Amygdala (tissue), 56 donors: ENCODE measurements around the gene CTXND2.
"Not testable (repeated sequence)": the region's sequence is repeated elsewhere in the genome, so short reads cannot be mapped to it uniquely, and the experiment has no call there.

Source experiments
- DNase-seq, 56 donors: peaks; one replicate each; lab custom pipeline; 2025; lab: John Stamatoyannopoulos, UW

The CTXND2 gene

DNA sequence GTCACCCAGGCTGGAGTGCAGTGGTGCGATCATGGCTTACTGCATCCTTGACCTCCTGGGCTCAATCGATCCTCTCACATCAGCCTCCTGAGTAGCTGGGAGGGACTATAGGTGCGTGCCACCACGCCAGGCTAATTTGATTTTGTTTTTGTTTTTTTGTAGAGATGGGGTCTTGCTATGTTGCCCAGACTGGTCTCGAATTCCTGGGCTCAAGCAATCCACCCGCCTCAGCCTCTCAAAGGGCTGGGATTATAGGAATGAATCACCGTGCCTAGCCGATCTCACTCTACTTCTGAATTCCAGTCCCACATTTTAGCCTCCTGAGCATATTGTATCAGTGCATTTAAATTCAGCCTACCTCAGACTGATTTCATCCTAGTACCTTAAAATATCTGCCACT, 1.8 kb downstream of the CTXND2 start:
- no peak for DNase-seq

DNA sequence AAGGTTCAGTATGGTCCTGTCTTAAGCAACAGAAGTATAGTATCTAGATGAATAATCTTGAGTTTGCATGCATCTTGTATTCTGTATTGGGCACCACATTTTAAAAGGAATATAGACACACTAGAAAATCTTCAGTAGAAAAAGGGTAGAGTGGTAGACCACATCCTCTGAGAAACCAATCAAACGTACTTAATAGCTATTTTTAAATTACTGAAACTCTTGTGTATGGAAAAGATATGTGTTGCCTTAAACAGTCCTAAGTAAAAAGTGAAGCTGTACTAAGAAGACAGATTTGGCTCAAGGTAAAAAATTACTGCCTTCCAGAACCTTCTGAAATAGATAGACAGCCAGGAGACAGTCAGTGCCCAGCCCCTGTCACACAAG, 3.1 kb downstream of the CTXND2 start:
- no peak for DNase-seq

DNA sequence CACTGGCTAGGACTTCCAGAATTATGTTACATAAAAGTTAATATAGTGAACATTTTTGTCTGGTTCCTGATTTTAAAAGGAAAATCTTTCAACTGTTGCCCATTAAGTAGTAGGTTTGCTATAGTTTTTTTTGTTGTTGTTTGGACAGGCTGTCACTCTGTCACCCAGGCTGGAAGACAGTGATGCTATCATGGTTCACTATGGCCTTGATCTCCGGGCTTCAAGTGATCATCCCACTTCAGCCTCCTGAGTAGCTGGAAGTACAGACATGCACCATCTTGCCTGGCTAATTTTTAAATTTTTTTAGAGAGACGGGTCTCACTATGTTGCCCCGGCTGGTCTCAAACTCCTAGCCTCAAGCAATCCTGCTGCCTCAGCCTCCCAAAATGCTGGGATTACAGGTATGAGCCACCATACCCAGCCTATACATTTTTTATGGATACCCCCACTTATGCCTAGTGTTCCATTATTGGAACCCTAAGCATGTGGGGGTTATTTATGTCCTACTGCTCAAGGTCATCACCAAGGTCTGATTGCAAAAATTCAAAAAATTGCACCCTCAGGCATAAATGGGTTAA, 6.5 kb downstream of the CTXND2 start:
- no peak for DNase-seq

- peak in 7 of 56 donors; percentile 2 to 56 (median 16) for DNase-seq
These were observed 8.7 kb downstream of the CTXND2 start for GRCh38 chr1:150895618-150896017.

- DNase-seq, result not testable (repeated sequence)
These were observed 12.9 kb downstream of the CTXND2 start for GRCh38 chr1:150899795-150900194.

GRCh38 chr1:150902346-150902745, 15.4 kb downstream of the CTXND2 start:
- DNase-seq, result no peak

- no peak for DNase-seq
These were observed 15.8 kb downstream of the CTXND2 start for GRCh38 chr1:150902751-150903150.

DNA sequence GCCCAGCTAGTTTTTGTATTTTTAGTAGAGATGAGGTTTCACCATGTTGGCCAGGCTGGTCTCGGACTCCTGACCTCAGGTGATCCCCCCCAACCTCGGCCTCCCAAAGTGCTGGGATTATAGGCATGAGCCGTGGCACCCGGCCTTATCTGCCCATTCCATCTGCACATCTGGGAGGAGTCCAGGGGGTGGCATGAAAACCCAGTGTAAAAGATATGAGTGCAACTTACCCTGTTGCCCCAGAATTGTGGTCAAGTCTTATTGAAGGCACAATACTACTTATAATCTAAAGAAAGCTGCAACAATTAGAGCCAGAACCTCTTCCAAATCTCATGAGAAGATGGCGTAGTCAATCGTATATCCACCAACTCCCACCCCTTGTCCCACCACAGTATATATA, 18.4 kb downstream of the CTXND2 start:
- DNase-seq, result no peak

- DNase-seq, result no peak
These were observed 19.4 kb downstream of the CTXND2 start for GRCh38 chr1:150906329-150906728.

- DNase-seq, result no peak
These were observed 19.9 kb downstream of the CTXND2 start for GRCh38 chr1:150906813-150907212.

DNA sequence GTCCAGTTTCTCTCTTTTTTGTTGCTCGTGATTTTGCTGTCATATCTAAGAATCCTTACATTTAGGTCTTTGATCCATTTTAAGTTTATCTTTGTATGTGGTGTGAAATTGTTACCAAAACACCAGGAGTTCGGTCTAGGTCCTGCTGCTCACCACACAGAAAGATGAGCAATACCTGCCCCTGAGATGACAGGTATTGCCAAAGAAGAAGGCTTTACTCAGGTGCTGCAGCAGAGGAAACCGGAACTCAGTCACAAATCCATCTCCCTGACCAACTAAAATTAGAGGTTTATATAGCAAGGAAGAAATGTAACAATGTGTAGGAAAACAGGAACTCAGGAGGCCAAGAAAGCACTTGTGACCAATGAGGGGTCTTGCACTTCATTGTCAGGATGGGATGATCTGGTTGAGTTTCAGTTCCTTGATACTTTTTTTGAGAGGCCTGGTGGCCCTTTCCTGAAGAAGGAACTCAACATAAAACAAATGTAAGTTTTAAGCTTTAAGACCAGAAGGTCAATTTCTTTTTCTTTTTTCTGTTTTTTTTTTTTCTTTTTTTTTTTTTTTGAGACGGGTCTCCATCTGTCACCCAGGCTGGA, 22.7 kb downstream of the CTXND2 start:
- DNase-seq, result peak in 2 of 56 donors; percentile 0 to 40

GRCh38 chr1:150912623-150913022, 25.7 kb downstream of the CTXND2 start:
- DNase-seq, result no peak

DNA sequence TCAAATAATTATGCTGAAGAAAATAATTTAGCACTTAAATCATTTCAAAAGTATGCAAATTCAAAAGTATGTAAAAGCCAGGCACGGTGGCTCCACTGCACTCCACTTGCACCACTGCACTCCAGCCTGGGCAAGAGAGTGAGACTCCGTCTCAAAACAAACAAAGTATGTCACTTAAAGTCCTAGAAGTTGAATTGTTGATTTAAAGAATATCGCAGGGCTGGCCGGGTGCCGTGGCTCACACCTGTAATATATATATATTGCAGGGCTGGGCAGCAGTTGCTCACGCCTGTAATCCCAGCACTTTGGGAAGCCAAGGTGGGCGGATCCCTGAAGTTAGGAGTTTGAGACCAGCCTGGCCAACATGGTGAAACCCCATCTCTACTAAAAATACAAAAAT, 30.5 kb downstream of the CTXND2 start:
- DNase-seq, result no peak

- DNase-seq, result peak in 32 of 56 donors; percentile 0 to 73 (median 8)
These were observed 35.6 kb downstream of the CTXND2 start for GRCh38 chr1:150922519-150922975.

- DNase-seq, result peak in 2 of 56 donors; percentile 1 to 9
These were observed 38.1 kb downstream of the CTXND2 start for GRCh38 chr1:150925080-150925479.

DNA sequence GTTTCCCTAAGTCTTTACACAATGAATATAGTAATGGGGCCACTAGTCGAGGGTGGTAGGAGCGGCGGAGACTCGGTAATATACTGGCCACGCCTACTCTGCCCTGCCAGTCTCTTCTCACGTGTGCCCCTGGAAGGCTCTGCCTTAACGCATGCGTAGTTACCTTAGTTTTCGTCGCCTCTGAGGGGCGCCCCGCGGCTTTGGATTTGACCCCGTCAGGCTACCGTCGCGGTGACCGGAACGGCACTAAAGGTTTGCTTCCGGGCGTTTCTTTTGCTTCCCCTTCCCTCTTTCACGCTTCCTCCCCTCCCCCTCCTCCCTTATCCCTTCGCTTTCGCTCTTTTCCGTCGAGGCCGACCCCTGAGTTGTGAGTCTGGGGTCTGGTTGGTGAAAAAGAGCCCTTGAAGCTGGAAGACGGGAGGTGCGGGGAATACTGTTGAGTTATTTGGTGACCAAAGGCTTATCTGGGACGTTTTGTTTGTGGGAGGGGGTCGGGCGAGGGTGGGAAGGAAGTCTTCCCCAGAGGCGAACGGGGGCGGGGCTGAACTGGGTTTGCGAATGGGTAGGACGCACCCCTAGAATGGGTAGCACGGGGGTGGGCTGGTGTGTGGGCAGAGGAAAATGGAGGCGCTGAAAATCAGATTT, 39.3 kb downstream of the CTXND2 start, which contains the start of gene SETDB1:
SETDB1 (plus strand) TSS at position 267 of the 645 bp plus-strand sequence. CDS start 1,352 bp downstream, outside the sequence.
- DNase-seq, result peak; percentile 43 to 95 (median 84)

GRCh38 chr1:150927624-150928023, 40.7 kb downstream of the CTXND2 start:
- DNase-seq, result no peak

- no peak for DNase-seq
These were observed 41.4 kb downstream of the CTXND2 start for GRCh38 chr1:150928286-150928685.

- not testable (repeated sequence) for DNase-seq
These were observed 41.8 kb downstream of the CTXND2 start for GRCh38 chr1:150928775-150929174.

DNA sequence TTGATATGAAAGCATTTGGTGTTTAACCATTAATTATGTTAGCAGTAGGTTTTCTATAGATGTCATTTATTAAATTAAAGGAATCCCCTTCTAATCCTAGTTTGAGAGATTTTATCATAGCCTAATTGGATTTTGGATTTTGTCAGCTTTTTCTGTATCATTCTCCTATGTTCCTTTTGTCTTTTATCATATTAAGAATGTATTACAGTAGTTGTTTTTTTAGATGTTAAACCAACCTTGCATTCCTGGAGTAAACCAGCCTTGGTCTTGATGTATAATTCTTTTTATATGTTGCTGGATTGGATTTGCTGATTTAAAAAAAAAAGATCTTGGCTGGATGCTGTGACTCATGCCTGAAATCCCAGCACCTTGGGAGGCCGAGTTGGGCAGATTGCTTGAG, 44.8 kb downstream of the CTXND2 start:
- no peak for DNase-seq

- no peak for DNase-seq
These were observed 57.9 kb downstream of the CTXND2 start for GRCh38 chr1:150944856-150945255.

GRCh38 chr1:150954708-150955107, 67.8 kb downstream of the CTXND2 start:
- no peak for DNase-seq
